GM12872 (cell line): ENCODE data around the gene P3H2.

Experiments used
- CTCF ChIP-seq: IDR thresholded peaks from 3 replicates; pipeline ENCODE4 v1.5.1; 2011; ENCODE audit warnings: low read depth, mild to moderate bottlenecking, low read length, moderate library complexity; ENCODE audit not compliant: insufficient read depth

P3H2 gene

GRCh38 chr3:190059242-190059590 lies 61.5 kb downstream of the P3H2 start:
- TF ChIP-seq CTCF: no peak

- no peak for TF ChIP-seq CTCF
Measured at GRCh38 chr3:190058521-190059241, 62.0 kb downstream of the P3H2 start.

DNA sequence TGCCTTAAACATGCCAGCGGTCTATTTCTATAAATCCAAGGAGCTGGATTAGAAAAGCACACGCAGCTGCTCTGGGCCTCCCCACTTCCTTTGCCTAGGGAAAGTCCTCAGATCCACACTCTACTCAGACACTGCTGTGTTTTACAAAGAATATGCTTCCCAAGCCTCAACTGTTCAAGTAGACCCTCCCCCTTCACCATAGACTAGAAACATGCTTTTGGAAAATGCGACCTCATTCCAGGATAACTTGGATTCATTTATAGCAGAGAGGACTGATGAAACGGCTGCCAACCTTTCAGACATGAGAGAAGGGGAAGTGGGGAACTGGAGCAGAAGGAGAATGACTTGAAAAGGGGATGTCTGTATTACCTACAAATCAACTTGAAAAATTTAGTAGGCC lies 64.0 kb downstream of the P3H2 start:
- TF ChIP-seq CTCF: no peak

- no peak for TF ChIP-seq CTCF
Measured at GRCh38 chr3:190055773-190056172, 64.9 kb downstream of the P3H2 start.

- no peak for TF ChIP-seq CTCF
Measured at GRCh38 chr3:190053919-190054672, 66.6 kb downstream of the P3H2 start.

GRCh38 chr3:190051641-190052040 lies 69.1 kb downstream of the P3H2 start:
- TF ChIP-seq CTCF: no peak

- no peak for TF ChIP-seq CTCF
Measured at GRCh38 chr3:190048932-190049441, 71.7 kb downstream of the P3H2 start.
